Heart right ventricle (tissue), 16 donors: ENCODE results near the gene IQSEC1. TPM values are rescaled to one million over a fixed set of nuclear protein-coding genes. Genes with fewer than 3 reads are reported as not detected.
A peak's percentile ranks its signal among the peaks of the same experiment; 100 is the strongest.

ENCODE experiments used
- ATAC-seq, 8 donors: fragments of 200-7000 bp; cut with Tn5 transposase; one replicate each; pipeline ENCODE4 v1.9.1; 2020; ENCODE audit warnings: mild to moderate bottlenecking in 8 of 8, moderate library complexity in 8 of 8, moderate number of reproducible peaks in 1 of 8
- DNase-seq, 2 donors: peaks; one replicate each; pipeline ENCODE4 v3.0.0-alpha.2; 2020
- H3K27ac ChIP-seq, 10 donors: fragments of 200-600 bp; sonication (generic) in 2 of 10; one replicate each; pipeline versions ENCODE4 v1.5.0 to v1.8.0; 2020 to 2022; ENCODE audit warnings: mild to moderate bottlenecking in 3 of 10
- H3K27me3 ChIP-seq, 7 donors: fragments of 200-600 bp; one replicate each; pipeline ENCODE4 v1.8.0; 2021 to 2022; ENCODE audit warnings: mild to moderate bottlenecking in 2 of 7
- H3K36me3 ChIP-seq, 9 donors: fragments of 200-600 bp; sonication (generic) in 1 of 9; one replicate each; pipeline versions ENCODE4 v1.5.0 to v1.8.0; 2020 to 2022; ENCODE audit warnings: mild to moderate bottlenecking in 2 of 9
- H3K4me1 ChIP-seq, 9 donors: fragments of 200-600 bp; sonication (generic) in 1 of 9; one replicate each; pipeline versions ENCODE4 v1.5.0 to v1.8.0; 2020 to 2022; ENCODE audit warnings: mild to moderate bottlenecking in 4 of 9
- H3K4me3 ChIP-seq, 10 donors: fragments of 200-600 bp; sonication (generic) in 2 of 10; one replicate each; pipeline versions ENCODE4 v1.5.0 to v1.8.0; 2020 to 2022; ENCODE audit warnings: mild to moderate bottlenecking in 7 of 10, moderate library complexity in 2 of 10
- H3K9me3 ChIP-seq, 11 donors: fragments of 200-600 bp in 10 of 11; sonication (generic) in 2 of 11; one replicate each; pipeline versions ENCODE4 v1.5.0 to v1.8.0; 2013 to 2022; ENCODE audit warnings: mild to moderate bottlenecking in 2 of 11, control low read depth in 1 of 11, moderate library complexity in 1 of 11
- WGBS, 2 donors: extraction: QIAGEN DNeasy Blood & Tissue Kit; methylation state at CpG; one replicate each; pipeline ENCODE4 v1.1.7; 2013; ENCODE audit warnings: inconsistent platforms in 1 of 2; 5-methylcytosine and 5-hydroxymethylcytosine counted together
- intact Hi-C, 10 donors: fragments of 100-400 bp; cut with DNase I; formaldehyde crosslinking; loops; one replicate each; pipeline versions ENCODE4 v1.11.1 to v1.14.2; 2022
- polyA plus RNA-seq, 2 donors: library from polyadenylated mRNA; stranded (reverse); fragments of 200-250 nt; gene quantifications; one replicate each; pipeline ENCODE4 v1.2.3, GENCODE V29; 2013
- total RNA-seq, 10 donors: library from RNA; stranded (reverse); fragmentation: NEBNext Ultra II Directional in 3 of 10; extraction: Animal tissue kit (Norgen Biotek cat#: 25700) in 3 of 10; gene quantifications; one replicate each; pipeline versions ENCODE4 v1.2.1 to v1.2.4, GENCODE V29; 2021 to 2023
- TF ChIP-seq, protein P1 (sequence below), 9 donors: fragments of 200-600 bp; sonication (generic) in 2 of 9; IDR thresholded peaks; one replicate each; pipeline versions ENCODE4 v1.5.0 to v1.8.0; 2021 to 2022; ENCODE audit warnings: antibody characterized with exemption in 9 of 9, mild to moderate bottlenecking in 5 of 9, moderate library complexity in 1 of 9
- donor health status: Arrhythmogenic right ventricular cardiomyopathy.
- donor health status: ischemic (EF 13 %, LVEDD 7.1; RV severe dilation, severe dysfunction).
- donor health status: healthy with polysubstance abuse.
- donor health status: DM: no; HTN: yes; CAD: no.
- donor health status: DM: no; HTN: no; CAD: no.
- donor health status: ischemic (EF 25% LVEDD 6.9; RV normal size, moderate dysfunction).
- donor health status: ischemic (EF 25% LVEDD 5.7; RV mildly dilated, moderate dysfunction).
- donor health status: healthy.
- donor health status: DM: yes; HTN: yes; CAD: no.
- donor health status: Ischemic cardiomyopathy.
- donor health status: ischemic (EF 35%, LVEDD 5.7; RV mildly dilated, moderate dysfunction).
- donor health status: nonischemic (EF 11% LVEDD 7.7; RV severe dilation, severe dysfunction).
- donor health status: DM: yes; HTN: yes; CAD: no.
- donor health status: PGD.
- donor health status: ischemic (EF 29% LVEDD 5.4; RV normal size, mild dysfunction).
- donor health status: nonischemic (EF 23%, LVEDD 6.1; RV moderate dilation, normal function).

The IQSEC1 gene
- total and polyA plus RNA-seq, 12 donors = 13.1 to 73.9 (median 60.4) TPM

DNA sequence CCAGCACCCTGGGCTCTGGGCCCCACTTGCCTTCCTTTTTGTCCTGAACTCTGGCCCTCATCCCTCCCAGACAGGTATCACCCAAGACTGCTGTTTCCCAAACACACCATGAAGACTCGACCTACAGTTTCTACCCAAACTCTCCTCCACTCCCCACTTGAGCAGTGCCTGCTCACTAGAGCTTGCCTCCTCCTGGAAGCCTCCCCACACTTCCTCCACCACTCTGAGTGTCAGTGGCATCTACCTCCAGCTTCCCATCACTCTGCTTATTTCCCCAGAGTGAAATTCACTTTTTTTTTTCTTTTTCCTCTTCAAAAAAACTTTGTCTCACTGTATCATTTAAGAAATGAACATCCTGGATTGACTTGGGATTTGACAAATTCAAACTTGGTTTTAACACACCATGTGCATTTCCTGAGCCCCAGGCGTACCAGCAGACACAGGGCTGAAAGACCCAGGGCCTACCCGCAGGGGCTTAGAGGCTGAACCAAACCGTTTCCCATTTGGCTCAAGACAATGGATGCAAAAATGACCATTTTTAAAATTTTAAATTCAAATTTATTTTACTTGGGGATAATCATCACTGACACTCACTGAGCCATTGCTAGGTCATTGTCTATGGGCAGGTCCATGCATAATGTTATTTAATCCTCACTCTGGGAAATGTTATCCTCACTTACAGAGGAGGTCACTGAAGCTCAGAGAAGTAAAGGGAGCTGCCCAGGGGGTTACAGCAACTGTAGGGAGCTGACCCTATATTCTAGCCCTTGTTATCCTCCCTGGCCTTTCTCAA lies 62.3 kb downstream of the IQSEC1 start:
- WGBS, 2 donors = 81 to 87% methylated on average over 4 of the region's 4 CpGs
- peaks cover 0 to 2% (median 0%) of the 10 kb centered on the region in 9 donors for H3K36me3 ChIP-seq
- ATAC-seq (no peak), DNase-seq (no peak)
- intact Hi-C loops = no loop called here
- no peaks in the 10 kb centered on the region for H3K27me3 ChIP-seq
- no peaks in the 10 kb centered on the region for H3K9me3 ChIP-seq
- TF ChIP-seq, protein P1, sequence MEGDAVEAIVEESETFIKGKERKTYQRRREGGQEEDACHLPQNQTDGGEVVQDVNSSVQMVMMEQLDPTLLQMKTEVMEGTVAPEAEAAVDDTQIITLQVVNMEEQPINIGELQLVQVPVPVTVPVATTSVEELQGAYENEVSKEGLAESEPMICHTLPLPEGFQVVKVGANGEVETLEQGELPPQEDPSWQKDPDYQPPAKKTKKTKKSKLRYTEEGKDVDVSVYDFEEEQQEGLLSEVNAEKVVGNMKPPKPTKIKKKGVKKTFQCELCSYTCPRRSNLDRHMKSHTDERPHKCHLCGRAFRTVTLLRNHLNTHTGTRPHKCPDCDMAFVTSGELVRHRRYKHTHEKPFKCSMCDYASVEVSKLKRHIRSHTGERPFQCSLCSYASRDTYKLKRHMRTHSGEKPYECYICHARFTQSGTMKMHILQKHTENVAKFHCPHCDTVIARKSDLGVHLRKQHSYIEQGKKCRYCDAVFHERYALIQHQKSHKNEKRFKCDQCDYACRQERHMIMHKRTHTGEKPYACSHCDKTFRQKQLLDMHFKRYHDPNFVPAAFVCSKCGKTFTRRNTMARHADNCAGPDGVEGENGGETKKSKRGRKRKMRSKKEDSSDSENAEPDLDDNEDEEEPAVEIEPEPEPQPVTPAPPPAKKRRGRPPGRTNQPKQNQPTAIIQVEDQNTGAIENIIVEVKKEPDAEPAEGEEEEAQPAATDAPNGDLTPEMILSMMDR (IDR thresholded peaks at IDR 0.05) = no peak
- peaks cover 4 to 85% (median 30%) of the 10 kb centered on the region in 9 donors for H3K4me1 ChIP-seq
- H3K4me3 ChIP-seq = peak overlapping the region in 1 of 10 donors; percentile 6
- peak overlapping the region in 4 of 10 donors; percentile 16 to 99 (median 50) for H3K27ac ChIP-seq

- Histone ChIP-seq H3K4me1 (peaks cover 0 to 90% (median 22%) of the 10 kb centered on the region in 9 donors), H3K4me3 (peak overlapping the region in 1 of 10 donors; percentile 34), H3K36me3 (peaks cover 0 to 2% (median 0%) of the 10 kb centered on the region in 9 donors), H3K27ac (peak overlapping the region in 4 of 10 donors; percentile 2 to 99 (median 31)), H3K9me3 (no peaks in the 10 kb centered on the region), H3K27me3 (no peaks in the 10 kb centered on the region)
- WGBS, 2 donors = 96 to 97% methylated on average over 7 of the region's 7 CpGs
- TF ChIP-seq, protein P1 (IDR thresholded peaks at IDR 0.05) = no peak
- no peak for DNase-seq
- ATAC-seq = no peak
- intact Hi-C loops = no loop called here
These were observed 63.3 kb downstream of the IQSEC1 start for GRCh38 chr3:13009946-13010315.

GRCh38 chr3:13009132-13009945 lies 63.9 kb downstream of the IQSEC1 start:
- TF ChIP-seq, protein P1 (IDR thresholded peaks at IDR 0.05) = no peak
- DNase-seq (peak; percentile 66 to 71), ATAC-seq (peak; percentile 26 to 59 (median 38))
- intact Hi-C loops = no loop called here
- no peaks in the 10 kb centered on the region for H3K9me3 ChIP-seq
- peaks cover 0 to 2% (median 0%) of the 10 kb centered on the region in 9 donors for H3K36me3 ChIP-seq
- no peaks in the 10 kb centered on the region for H3K27me3 ChIP-seq
- H3K27ac ChIP-seq = peak overlapping the region in 4 of 10 donors; percentile 2 to 99 (median 31)
- WGBS, 2 donors = 74 to 81% methylated on average over 16 of the region's 16 CpGs
- peaks cover 0 to 96% (median 20%) of the 10 kb centered on the region in 9 donors for H3K4me1 ChIP-seq
- H3K4me3 ChIP-seq = peak overlapping the region in 1 of 10 donors; percentile 34
